HepG2 (cell line): ENCODE data around the gene NVL. TPM values are rescaled to one million over a fixed set of nuclear protein-coding genes. Genes with fewer than 3 reads are reported as not detected.

ENCODE experiments used
- ATAC-seq: fragments of 200-7000 bp; cut with Tn5 transposase; 3 replicates; pipeline ENCODE4 v1.9.1; 2020; ENCODE audit warnings: mild to moderate bottlenecking, moderate library complexity
- BruUV-seq: library from RNA; stranded (reverse); fragments of 400-500 nt; replicated peaks from 2 replicates; lab custom pipeline; 2021; lab: Mats Ljungman, UMichigan
- CTCF ChIA-PET: fragments of 300-600 bp; formaldehyde crosslinking; extraction: SDS; loops from one replicate; lab custom pipeline; 2021; ENCODE audit warnings: low total read pairs, inconsistent platforms, low intra/inter-chr PET ratio; lab: Yijun Ruan, JAX
- POLR2A ChIA-PET: fragments of 350-600 bp; sonication (Branson Sonifier 250); formaldehyde crosslinking; loops from one replicate; lab custom pipeline; 2020; ENCODE audit warnings: antibody characterized with exemption, inconsistent platforms; lab: Yijun Ruan, JAX
- DNase-seq: peaks from one replicate; pipeline ENCODE4 v3.0.0-alpha.2; 2015; ENCODE audit warnings: low spot score
- FAIRE-seq: peaks from 3 replicates; lab custom pipeline; 2011; peaks lifted over from hg19 to GRCh38; lab: Jason Lieb, UNC
- H2AFZ ChIP-seq: one replicate; pipeline ENCODE4 v1.6.1; 2011; ENCODE audit warnings: low read length, inconsistent platforms
- H3K27ac ChIP-seq: fragments of 300-600 bp; 3 replicates; pipeline ENCODE4 v1.8.0; 2011; ENCODE audit warnings: mixed run types, mild to moderate bottlenecking, mixed read lengths, low read length, inconsistent platforms; ENCODE audit not compliant: insufficient read depth; ENCODE audit errors: extremely low read length
- H3K27me3 ChIP-seq, 2 experiments: fragments of 200-600 bp in 1 of 2; 2 replicates in 1 of 2; 3 replicates in 1 of 2; pipeline versions ENCODE4 v1.6.0 to v1.8.0; 2011; ENCODE audit warnings: low read length in 2 of 2, mild to moderate bottlenecking in 2 of 2, moderate library complexity in 2 of 2, inconsistent platforms in 1 of 2; ENCODE audit not compliant: insufficient read depth in 2 of 2, control insufficient read depth in 1 of 2
- H3K36me3 ChIP-seq, 2 experiments: fragments of 200-600 bp in 1 of 2; replicated peaks in 1 of 2; 2 replicates in 1 of 2; 3 replicates in 1 of 2; pipeline versions ENCODE4 v1.5.1 to v1.8.0; 2011; ENCODE audit warnings: low read length in 2 of 2, inconsistent platforms in 1 of 2; ENCODE audit not compliant: insufficient read depth in 2 of 2, control insufficient read depth in 1 of 2
- H3K4me1 ChIP-seq: 2 replicates; pipeline ENCODE4 v1.5.1; 2012; ENCODE audit warnings: low read length, inconsistent platforms; ENCODE audit not compliant: insufficient read depth
- H3K4me2 ChIP-seq: 2 replicates; pipeline ENCODE4 v1.6.0; 2011; ENCODE audit warnings: low read depth, low read length, inconsistent platforms
- H3K4me3 ChIP-seq, 3 experiments: fragments of 200-600 bp in 1 of 3; sonication (generic), shearing (Covaris generic) in 1 of 3; replicated peaks in 1 of 3; 2 replicates each; pipeline ENCODE4 v1.5.1; 2011 to 2016; ENCODE audit warnings: low read length in 3 of 3, inconsistent platforms in 2 of 3, low read depth in 2 of 3, mild to moderate bottlenecking in 2 of 3, control low read depth in 1 of 3, mixed read lengths in 1 of 3; ENCODE audit not compliant: insufficient read depth in 1 of 3
- H3K79me2 ChIP-seq: one replicate; pipeline ENCODE4 v1.6.1; 2011; ENCODE audit warnings: low read length, inconsistent platforms; ENCODE audit not compliant: insufficient read depth
- H3K9ac ChIP-seq: 2 replicates; pipeline ENCODE4 v1.6.0; 2011; ENCODE audit warnings: mild to moderate bottlenecking, low read depth, low read length, inconsistent platforms; ENCODE audit not compliant: insufficient read depth
- H3K9me3 ChIP-seq: 2 replicates; pipeline ENCODE4 v1.5.1; 2012; ENCODE audit warnings: mild to moderate bottlenecking, low read length
- H4K20me1 ChIP-seq: 2 replicates; pipeline ENCODE4 v1.6.0; 2011; ENCODE audit warnings: inconsistent platforms, mild to moderate bottlenecking, low read length, moderate library complexity; ENCODE audit not compliant: insufficient read depth
- ARID2 ChIP-seq: sonication (generic); formaldehyde crosslinking; IDR thresholded peaks from 2 replicates; pipeline ENCODE4 v1.8.1; 2022; ENCODE audit warnings: mild to moderate bottlenecking, missing genetic modification reagents, borderline replicate concordance
- DMAP1 ChIP-seq: IDR thresholded peaks from 2 replicates; pipeline ENCODE4 v1.6.1; 2016
- FOXA1 ChIP-seq, 2 experiments: fragments of 450-650 bp in 1 of 2; sonication (generic) in 1 of 2; formaldehyde crosslinking in 1 of 2; IDR thresholded peaks; 2 replicates each; pipeline versions ENCODE4 v1.4.0 to v1.6.1; 2016 to 2020; ENCODE audit warnings: missing genetic modification reagents in 1 of 2
- GABPB1 ChIP-seq: IDR thresholded peaks from 2 replicates; pipeline ENCODE4 v1.6.1; 2016; ENCODE audit warnings: mild to moderate bottlenecking, missing genetic modification reagents, moderate library complexity, missing compliant biosample characterization
- HOXA9 ChIP-seq: sonication (generic); formaldehyde crosslinking; IDR thresholded peaks from 2 replicates; pipeline ENCODE4 v1.8.1; 2022; ENCODE audit warnings: missing genetic modification reagents, mild to moderate bottlenecking, moderate library complexity, borderline replicate concordance
- JUN ChIP-seq: sonication (generic); formaldehyde crosslinking; IDR thresholded peaks from 2 replicates; pipeline ENCODE4 v1.4.0; 2020; ENCODE audit warnings: mild to moderate bottlenecking, missing genetic modification reagents
- XRCC5 ChIP-seq: fragments of 200-400 bp; formaldehyde crosslinking; optimal IDR thresholded peaks from 2 replicates; pipeline ENCODE3; 2017; ENCODE audit warnings: mild to moderate bottlenecking, low read length
- ZNF33B ChIP-seq: sonication (generic); formaldehyde crosslinking; IDR thresholded peaks from 2 replicates; pipeline ENCODE4 v1.5.1; 2020; ENCODE audit warnings: mild to moderate bottlenecking, missing genetic modification reagents
- ZNF563 ChIP-seq: sonication (generic); formaldehyde crosslinking; IDR thresholded peaks from 2 replicates; pipeline ENCODE4 v1.8.0; 2022; ENCODE audit warnings: mild to moderate bottlenecking, moderate library complexity, missing genetic modification reagents
- ZNF589 ChIP-seq: sonication (generic); formaldehyde crosslinking; conservative IDR thresholded peaks from 2 replicates; pipeline ENCODE4 v1.8.0; 2022; ENCODE audit warnings: mild to moderate bottlenecking, moderate library complexity, missing genetic modification reagents
- WGBS: methylation state at CpG from one replicate; pipeline ENCODE4 v1.1.6; 2017; ENCODE audit warnings: low lambda C conversion rate; 5-methylcytosine and 5-hydroxymethylcytosine counted together
- in situ Hi-C: cut with HindIII; loops from 2 replicates; pipeline ENCODE4 v1.10.0; 2017; ENCODE audit warnings: low pct_unique_long_range_greater_than_20kb; ENCODE audit not compliant: extremely low pct_ligation_motif_present
- intact Hi-C: fragments of 100-400 bp; cut with micrococcal nuclease; formaldehyde crosslinking; loops from one replicate; pipeline ENCODE4 v1.10.0; 2022; ENCODE audit not compliant: unreplicated experiment
- polyA plus RNA-seq, 8 experiments: library from polyadenylated mRNA; depleted of rRNA in 3 of 8; stranded (reverse) in 7 of 8; unstranded in 1 of 8; fragments of >200 nt; fragmentation: Illumina TruSeq in 4 of 8; extraction: Trizol in 4 of 8; gene quantifications; 2 replicates each; pipeline versions ENCODE4 v1.2.1 to v1.2.3, GENCODE V29; 2011 to 2016; ENCODE audit warnings: low read depth in 4 of 8, missing spikeins in 1 of 8, mixed read lengths in 1 of 8; ENCODE audit not compliant: insufficient read depth in 1 of 8
- total RNA-seq, 5 experiments: library from RNA; depleted of rRNA; stranded (reverse); fragments of >200 nt; fragmentation: Illumina TruSeq; extraction: Trizol; gene quantifications; 2 replicates each; pipeline ENCODE4 v1.2.3, GENCODE V29; 2016; ENCODE audit warnings: low read depth in 1 of 5
- TF ChIP-seq, protein P1 (sequence below): sonication (generic); formaldehyde crosslinking; conservative IDR thresholded peaks from 2 replicates; pipeline ENCODE4 v1.4.0; 2020; ENCODE audit warnings: missing genetic modification reagents
- TF ChIP-seq, protein P2 (sequence below): fragments of 450-650 bp; IDR thresholded peaks from 2 replicates; pipeline ENCODE4 v1.6.1; 2016
- TF ChIP-seq, protein P3 (sequence below): sonication (generic); formaldehyde crosslinking; IDR thresholded peaks from 2 replicates; pipeline ENCODE4 v1.5.0; 2020; ENCODE audit warnings: mild to moderate bottlenecking, missing genetic modification reagents
- TF ChIP-seq, protein P4 (sequence below): sonication (generic); formaldehyde crosslinking; IDR thresholded peaks from 2 replicates; pipeline ENCODE4 v1.5.0; 2020; ENCODE audit warnings: missing genetic modification reagents

The NVL gene
- total and polyA plus RNA-seq, 2 of the 13 experiments (the other 11 are each of a cell fraction or from before 2014, with no cell fraction given), result 8.3 to 21.0 TPM

DNA sequence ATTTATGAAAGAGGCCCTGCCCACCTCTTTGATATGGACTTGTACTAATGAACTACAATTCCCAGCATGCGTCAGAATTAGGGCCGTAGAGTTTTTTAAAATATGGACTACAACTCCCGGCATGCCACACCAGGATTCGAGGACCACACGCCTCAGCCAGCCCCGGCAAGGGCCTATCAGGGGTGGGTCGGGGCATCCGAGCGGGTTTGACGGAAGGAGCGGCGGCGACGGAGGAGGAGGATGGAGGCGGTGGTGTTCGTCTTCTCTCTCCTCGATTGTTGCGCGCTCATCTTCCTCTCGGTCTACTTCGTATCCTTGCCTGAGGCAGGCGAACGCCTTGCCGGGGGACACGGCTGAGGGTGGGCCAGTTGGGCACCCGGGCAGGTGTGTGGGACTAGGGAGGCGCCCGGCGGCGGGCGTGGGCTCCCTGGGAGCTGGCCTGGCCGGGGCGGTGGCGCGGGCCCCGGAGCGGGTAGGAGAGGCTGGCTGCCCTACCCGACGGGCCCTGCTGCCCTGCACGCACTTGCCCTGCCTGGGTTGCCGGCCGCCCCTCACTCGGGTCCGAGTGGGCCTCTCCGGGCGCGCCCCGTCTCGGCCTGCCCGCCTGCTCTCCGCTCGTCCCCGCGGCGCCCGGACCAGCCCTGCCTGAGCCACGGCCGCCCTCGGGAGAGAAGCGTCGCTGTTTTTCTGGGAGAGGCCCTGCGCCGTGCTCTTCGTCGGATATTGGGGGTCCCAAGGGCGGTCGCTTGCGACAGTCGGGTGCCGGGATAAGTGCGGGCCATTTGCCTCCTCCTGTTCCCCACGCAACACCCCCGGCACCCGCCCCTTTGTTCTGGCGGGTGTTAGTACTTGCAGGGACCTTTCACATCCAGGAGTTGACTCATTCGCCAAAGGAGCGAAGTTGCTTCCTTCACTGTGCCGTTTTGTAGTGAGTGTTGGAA is 27.0 kb upstream of the NVL start, which contains the start of gene CNIH4:
Gene CNIH4, plus strand, starts transcription at position 195 of the 941 bp plus-strand sequence. Its CDS starts 46 bp downstream, at position 241.
- H3K4me2 ChIP-seq, result peak within 1 kb of the TSS; percentile 88
- H3K79me2 ChIP-seq, result peaks cover 32% of the 10 kb centered on the region
- H3K36me3 ChIP-seq, result no peaks in the 10 kb centered on the region
- no peaks in the 10 kb centered on the region for H3K9me3 ChIP-seq
- in situ Hi-C loops (no loop called here), intact Hi-C loops (loop anchor here (5.0 kb wide), 1 partner anchor 100 kb away; no protein-coding TSS in a partner anchor)
- 0 out of 2 replicates have a peak, but pooled peaks cover 2% of the 10 kb centered on the region for H4K20me1 ChIP-seq
- ATAC-seq, result peak; percentile 98
- FAIRE-seq, result peak; percentile 44
- H3K4me3 ChIP-seq, result peak within 1 kb of the TSS; percentile 71 to 95 (median 90)
- H3K4me1 ChIP-seq, result peaks cover 43% of the 10 kb centered on the region
- H3K27me3 ChIP-seq, result no peaks in the 10 kb centered on the region; a peak in 1 of 5 replicates
- H3K9ac ChIP-seq, result peak within 1 kb of the TSS; percentile 72
- POLR2A ChIA-PET, result interaction anchor here (1.9 kb wide), 1 partner anchor 27 kb away, joined by 5 read pairs; the partner anchor contains the start of gene NVL
- CTCF ChIA-PET, result no interaction called here
- 2% methylated on average over 27 of the region's 78 CpGs for WGBS
- H3K27ac ChIP-seq, result peak within 1 kb of the TSS; percentile 43
- no peak within 1 kb of the TSS for H2AFZ ChIP-seq
- TSS peak; percentile 67 for BruUV-seq
- peak; percentile 88 for DNase-seq
- no peak for TF ChIP-seq JUN (CRISPR knock-in tag)
- TF ChIP-seq HOXA9 (CRISPR knock-in tag), result no peak
- no peak for TF ChIP-seq ARID2 (CRISPR knock-in tag)
- TF ChIP-seq, protein P1, sequence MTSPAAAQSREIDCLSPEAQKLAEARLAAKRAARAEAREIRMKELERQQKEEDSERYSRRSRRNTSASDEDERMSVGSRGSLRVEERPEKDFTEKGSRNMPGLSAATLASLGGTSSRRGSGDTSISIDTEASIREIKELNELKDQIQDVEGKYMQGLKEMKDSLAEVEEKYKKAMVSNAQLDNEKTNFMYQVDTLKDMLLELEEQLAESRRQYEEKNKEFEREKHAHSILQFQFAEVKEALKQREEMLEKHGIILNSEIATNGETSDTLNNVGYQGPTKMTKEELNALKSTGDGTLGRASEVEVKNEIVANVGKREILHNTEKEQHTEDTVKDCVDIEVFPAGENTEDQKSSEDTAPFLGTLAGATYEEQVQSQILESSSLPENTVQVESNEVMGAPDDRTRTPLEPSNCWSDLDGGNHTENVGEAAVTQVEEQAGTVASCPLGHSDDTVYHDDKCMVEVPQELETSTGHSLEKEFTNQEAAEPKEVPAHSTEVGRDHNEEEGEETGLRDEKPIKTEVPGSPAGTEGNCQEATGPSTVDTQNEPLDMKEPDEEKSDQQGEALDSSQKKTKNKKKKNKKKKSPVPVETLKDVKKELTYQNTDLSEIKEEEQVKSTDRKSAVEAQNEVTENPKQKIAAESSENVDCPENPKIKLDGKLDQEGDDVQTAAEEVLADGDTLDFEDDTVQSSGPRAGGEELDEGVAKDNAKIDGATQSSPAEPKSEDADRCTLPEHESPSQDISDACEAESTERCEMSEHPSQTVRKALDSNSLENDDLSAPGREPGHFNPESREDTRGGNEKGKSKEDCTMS (CRISPR knock-in tag), result no peak
- TF ChIP-seq FOXA1 (IDR thresholded peaks at IDR 0.05), result no peak
- no peak for TF ChIP-seq FOXA1 (CRISPR knock-in tag; IDR thresholded peaks at IDR 0.05)
- peak; percentile 48 for TF ChIP-seq ZNF563
- TF ChIP-seq, protein P2, sequence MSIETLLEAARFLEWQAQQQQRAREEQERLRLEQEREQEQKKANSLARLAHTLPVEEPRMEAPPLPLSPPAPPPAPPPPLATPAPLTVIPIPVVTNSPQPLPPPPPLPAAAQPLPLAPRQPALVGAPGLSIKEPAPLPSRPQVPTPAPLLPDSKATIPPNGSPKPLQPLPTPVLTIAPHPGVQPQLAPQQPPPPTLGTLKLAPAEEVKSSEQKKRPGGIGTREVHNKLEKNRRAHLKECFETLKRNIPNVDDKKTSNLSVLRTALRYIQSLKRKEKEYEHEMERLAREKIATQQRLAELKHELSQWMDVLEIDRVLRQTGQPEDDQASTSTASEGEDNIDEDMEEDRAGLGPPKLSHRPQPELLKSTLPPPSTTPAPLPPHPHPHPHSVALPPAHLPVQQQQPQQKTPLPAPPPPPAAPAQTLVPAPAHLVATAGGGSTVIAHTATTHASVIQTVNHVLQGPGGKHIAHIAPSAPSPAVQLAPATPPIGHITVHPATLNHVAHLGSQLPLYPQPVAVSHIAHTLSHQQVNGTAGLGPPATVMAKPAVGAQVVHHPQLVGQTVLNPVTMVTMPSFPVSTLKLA, result no peak
- TF ChIP-seq, protein P3, sequence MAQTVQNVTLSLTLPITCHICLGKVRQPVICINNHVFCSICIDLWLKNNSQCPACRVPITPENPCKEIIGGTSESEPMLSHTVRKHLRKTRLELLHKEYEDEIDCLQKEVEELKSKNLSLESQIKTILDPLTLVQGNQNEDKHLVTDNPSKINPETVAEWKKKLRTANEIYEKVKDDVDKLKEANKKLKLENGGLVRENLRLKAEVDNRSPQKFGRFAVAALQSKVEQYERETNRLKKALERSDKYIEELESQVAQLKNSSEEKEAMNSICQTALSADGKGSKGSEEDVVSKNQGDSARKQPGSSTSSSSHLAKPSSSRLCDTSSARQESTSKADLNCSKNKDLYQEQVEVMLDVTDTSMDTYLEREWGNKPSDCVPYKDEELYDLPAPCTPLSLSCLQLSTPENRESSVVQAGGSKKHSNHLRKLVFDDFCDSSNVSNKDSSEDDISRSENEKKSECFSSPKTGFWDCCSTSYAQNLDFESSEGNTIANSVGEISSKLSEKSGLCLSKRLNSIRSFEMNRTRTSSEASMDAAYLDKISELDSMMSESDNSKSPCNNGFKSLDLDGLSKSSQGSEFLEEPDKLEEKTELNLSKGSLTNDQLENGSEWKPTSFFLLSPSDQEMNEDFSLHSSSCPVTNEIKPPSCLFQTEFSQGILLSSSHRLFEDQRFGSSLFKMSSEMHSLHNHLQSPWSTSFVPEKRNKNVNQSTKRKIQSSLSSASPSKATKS (CRISPR knock-in tag), result no peak
- TF ChIP-seq, protein P4, sequence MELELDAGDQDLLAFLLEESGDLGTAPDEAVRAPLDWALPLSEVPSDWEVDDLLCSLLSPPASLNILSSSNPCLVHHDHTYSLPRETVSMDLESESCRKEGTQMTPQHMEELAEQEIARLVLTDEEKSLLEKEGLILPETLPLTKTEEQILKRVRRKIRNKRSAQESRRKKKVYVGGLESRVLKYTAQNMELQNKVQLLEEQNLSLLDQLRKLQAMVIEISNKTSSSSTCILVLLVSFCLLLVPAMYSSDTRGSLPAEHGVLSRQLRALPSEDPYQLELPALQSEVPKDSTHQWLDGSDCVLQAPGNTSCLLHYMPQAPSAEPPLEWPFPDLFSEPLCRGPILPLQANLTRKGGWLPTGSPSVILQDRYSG, result peak; percentile 70; the same call in 1 of the 2 replicates
- TF ChIP-seq DMAP1 (CRISPR knock-in tag), result peak; percentile 49
- TF ChIP-seq ZNF589 (CRISPR knock-in tag), result no peak; the same call in 1 of the 2 replicates
- TF ChIP-seq GABPB1 (CRISPR knock-in tag), result peak; percentile 85
- TF ChIP-seq ZNF33B, result peak; percentile 32; the same call in 1 of the 2 replicates
- TF ChIP-seq XRCC5, result peak; percentile 39
